ENCODE results near the gene OOSP3. TPM values are rescaled to one million over a fixed set of nuclear protein-coding genes. Genes with fewer than 3 reads are reported as not detected.
"Not testable (repeated sequence)": the region's sequence is repeated elsewhere in the genome, so short reads cannot be mapped to it uniquely, and the experiment has no call there.

OOSP3 gene
- total RNA-seq, 1 experiment from 2014 or later = not detected

DNA sequence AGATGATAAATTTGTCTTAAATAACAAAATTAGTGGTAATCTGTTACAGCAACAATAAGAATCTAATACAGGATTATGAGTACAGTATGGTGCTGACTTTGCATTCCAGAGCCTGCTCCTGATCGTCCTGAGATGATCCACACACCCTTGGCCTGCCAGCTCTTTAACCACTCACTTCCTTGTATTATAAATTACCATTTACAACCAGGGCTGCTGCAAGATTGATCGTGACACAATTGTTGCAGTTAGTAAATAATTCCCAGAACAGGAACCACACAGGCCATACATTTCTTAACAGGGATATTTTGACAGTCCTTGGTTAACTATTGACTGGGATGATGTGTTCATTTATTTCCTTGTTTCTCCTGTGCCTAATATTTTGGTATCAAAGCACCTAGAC is 29.5 kb upstream of the OOSP3 start:
- no peak for DNase-seq (ENCODE audit: low spot score)
- no peak overlapping the region for H3K4me3 ChIP-seq (ENCODE audit: low read depth, low read length, poor library complexity, severe bottlenecking)
- no peaks in the 10 kb centered on the region for H3K27me3 ChIP-seq (replicated peaks; ENCODE audit: insufficient read depth, low read depth, low read length, poor library complexity)
- BruUV-seq (replicated peaks) = no TSS peak
- TF ChIP-seq CTCF (conservative IDR thresholded peaks at IDR 0.05; ENCODE audit: low read depth, low read length) = no peak
- TF ChIP-seq EZH2 (IDR thresholded peaks at IDR 0.05; ENCODE audit: borderline replicate concordance, low read depth, low read length, poor library complexity, severe bottlenecking) = no peak
- no peaks in the 10 kb centered on the region for H3K4me1 ChIP-seq (ENCODE audit: insufficient read depth, low read length, poor library complexity, severe bottlenecking)
- intact Hi-C loops (cut with micrococcal nuclease; ENCODE audit: unreplicated experiment) = no loop called here
- no peaks in the 10 kb centered on the region for H3K9me3 ChIP-seq (ENCODE audit: low read depth, low read length, poor library complexity, severe bottlenecking)
- ChIA-PET POLR2A (ENCODE audit: low non-redundant PET) (no interaction called here), CTCF (no interaction called here)
- H3K36me3 ChIP-seq (ENCODE audit: insufficient read depth, low read length, poor library complexity, severe bottlenecking) = no peaks in the 10 kb centered on the region
- no peak overlapping the region for H3K27ac ChIP-seq (ENCODE audit: low read depth, low read length, poor library complexity, severe bottlenecking)

- POLR2A ChIA-PET (ENCODE audit: low non-redundant PET); intact Hi-C loops (cut with micrococcal nuclease; ENCODE audit: unreplicated experiment); H3K9me3 ChIP-seq (ENCODE audit: low read depth, low read length, poor library complexity, severe bottlenecking); BruUV-seq (replicated peaks); DNase-seq (ENCODE audit: low spot score); CTCF ChIA-PET; H3K36me3 ChIP-seq (ENCODE audit: insufficient read depth, low read length, poor library complexity, severe bottlenecking); H3K4me1 ChIP-seq (ENCODE audit: insufficient read depth, low read length, poor library complexity, severe bottlenecking); H3K27ac ChIP-seq (ENCODE audit: low read depth, low read length, poor library complexity, severe bottlenecking); H3K4me3 ChIP-seq (ENCODE audit: low read depth, low read length, poor library complexity, severe bottlenecking); H3K27me3 ChIP-seq (replicated peaks; ENCODE audit: insufficient read depth, low read depth, low read length, poor library complexity): not testable (repeated sequence)
These were observed 29.0 kb upstream of the OOSP3 start for GRCh38 chr11:59849551-59849950.

GRCh38 chr11:59851416-59851815 is 27.2 kb upstream of the OOSP3 start:
- BruUV-seq (replicated peaks); H3K4me1 ChIP-seq (ENCODE audit: insufficient read depth, low read length, poor library complexity, severe bottlenecking); H3K9me3 ChIP-seq (ENCODE audit: low read depth, low read length, poor library complexity, severe bottlenecking); H3K4me3 ChIP-seq (ENCODE audit: low read depth, low read length, poor library complexity, severe bottlenecking); H3K36me3 ChIP-seq (ENCODE audit: insufficient read depth, low read length, poor library complexity, severe bottlenecking); POLR2A ChIA-PET (ENCODE audit: low non-redundant PET); H3K27ac ChIP-seq (ENCODE audit: low read depth, low read length, poor library complexity, severe bottlenecking); H3K27me3 ChIP-seq (replicated peaks; ENCODE audit: insufficient read depth, low read depth, low read length, poor library complexity); intact Hi-C loops (cut with micrococcal nuclease; ENCODE audit: unreplicated experiment); DNase-seq (ENCODE audit: low spot score); CTCF ChIA-PET: not testable (repeated sequence)

DNA sequence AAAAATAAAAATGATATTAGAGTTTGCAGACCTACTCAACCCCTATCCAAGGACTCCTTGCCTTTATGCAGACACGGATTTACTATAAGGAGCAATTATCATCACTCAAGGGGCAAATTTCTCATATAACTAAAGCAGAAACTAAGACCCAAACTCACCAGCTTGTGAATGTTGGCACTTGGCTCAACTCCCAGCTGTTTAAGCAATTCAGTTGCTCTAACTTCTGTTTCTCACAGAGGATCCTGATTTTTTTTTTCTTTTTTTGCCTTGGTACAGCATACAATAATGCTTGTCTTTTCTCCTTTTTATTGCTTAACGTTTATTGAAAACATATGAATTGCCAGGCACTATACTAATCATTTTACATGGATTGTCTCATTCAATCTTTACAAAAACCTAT is 23.7 kb upstream of the OOSP3 start:
- no peak for TF ChIP-seq EZH2 (IDR thresholded peaks at IDR 0.05; ENCODE audit: borderline replicate concordance, low read depth, low read length, poor library complexity, severe bottlenecking)
- no peak for TF ChIP-seq CTCF (conservative IDR thresholded peaks at IDR 0.05; ENCODE audit: low read depth, low read length)
- Histone ChIP-seq H3K9me3 (ENCODE audit: low read depth, low read length, poor library complexity, severe bottlenecking) (no peaks in the 10 kb centered on the region), H3K27ac (ENCODE audit: low read depth, low read length, poor library complexity, severe bottlenecking) (no peak overlapping the region), H3K4me1 (ENCODE audit: insufficient read depth, low read length, poor library complexity, severe bottlenecking) (peaks cover 9% of the 10 kb centered on the region), H3K27me3 (replicated peaks; ENCODE audit: insufficient read depth, low read depth, low read length, poor library complexity) (no peaks in the 10 kb centered on the region), H3K4me3 (ENCODE audit: low read depth, low read length, poor library complexity, severe bottlenecking) (no peak overlapping the region), H3K36me3 (ENCODE audit: insufficient read depth, low read length, poor library complexity, severe bottlenecking) (no peaks in the 10 kb centered on the region)
- POLR2A ChIA-PET (ENCODE audit: low non-redundant PET) = no interaction called here
- CTCF ChIA-PET = no interaction called here
- intact Hi-C loops (cut with micrococcal nuclease; ENCODE audit: unreplicated experiment) = no loop called here
- DNase-seq (ENCODE audit: low spot score) = no peak
- no TSS peak for BruUV-seq (replicated peaks)

Data from A673 (cell line).